Ovary (tissue), 3 donors: Measurements from ENCODE around the gene CRELD2.

Experiments used
- CTCF ChIP-seq, 3 donors: fragments of 450-650 bp in 2 of 3; fragments of 200-600 bp in 1 of 3; IDR thresholded peaks; one replicate each; pipeline versions ENCODE4 v1.5.1 to v1.8.0; 2016 to 2022; ENCODE audit warnings: antibody characterized with exemption in 3 of 3, mild to moderate bottlenecking in 1 of 3
- EP300 ChIP-seq: sonication (generic); formaldehyde crosslinking; IDR thresholded peaks from one replicate; pipeline ENCODE4 v1.6.1; 2017; ENCODE audit warnings: antibody characterized with exemption
- POLR2A ChIP-seq: fragments of 450-650 bp; IDR thresholded peaks from one replicate; pipeline ENCODE4 v1.6.1; 2017; ENCODE audit warnings: antibody characterized with exemption, mild to moderate bottlenecking, moderate library complexity
- donor health status: DM: no; HTN: no; CAD: no.

GRCh38 chr22:49953027-49953679, 34.7 kb downstream of the CRELD2 start:
- no peak for TF ChIP-seq CTCF (IDR thresholded peaks at IDR 0.05)
- no peak for TF ChIP-seq POLR2A
- no peak for TF ChIP-seq EP300
